HCT116 (cell line): ENCODE measurements around the gene SLC39A1. TPM values are rescaled to one million over a fixed set of nuclear protein-coding genes. Genes with fewer than 3 reads are reported as not detected.

Experiments
- ATAC-seq: fragments of 200-7000 bp; cut with Tn5 transposase; 2 replicates; pipeline ENCODE4 v1.9.1; 2020; ENCODE audit warnings: mild to moderate bottlenecking, moderate library complexity
- BruUV-seq: library from RNA; stranded (reverse); fragments of 400-500 nt; replicated peaks from 2 replicates; lab custom pipeline; 2021; lab: Mats Ljungman, UMichigan
- CTCF ChIA-PET: fragments of 300-600 bp; sonication (Branson Sonifier 250); formaldehyde crosslinking; loops from one replicate; lab custom pipeline; 2021; ENCODE audit warnings: antibody characterized with exemption; lab: Charles Lee
- POLR2A ChIA-PET: fragments of 300-600, 350-600 bp; sonication (Branson Sonifier 250); formaldehyde crosslinking; loops from one replicate; lab custom pipeline; 2021; ENCODE audit warnings: antibody characterized with exemption; lab: Charles Lee
- RAD21 ChIA-PET, 2 experiments: fragments of 300-600 bp; sonication (Branson Sonifier 250); formaldehyde crosslinking; loops; one replicate each; lab custom pipeline; 2023; ENCODE audit warnings: low total read pairs in 2 of 2; ENCODE audit not compliant: uncharacterized antibody in 2 of 2, unreplicated experiment in 2 of 2, low non-redundant PET in 1 of 2; lab: Charles Lee
- DNase-seq: peaks from one replicate; pipeline ENCODE4 v3.0.0-alpha.2; 2010; ENCODE audit warnings: low read depth, low spot score
- H2AFZ ChIP-seq: fragments of 200-600 bp; shearing (Covaris generic), sonication (generic); 2 replicates; pipeline ENCODE4 v1.6.1; 2017; ENCODE audit warnings: low read depth, mixed run types, mixed read lengths, antibody characterized with exemption, low read length; ENCODE audit not compliant: poor library complexity, severe bottlenecking
- H3K27ac ChIP-seq: 2 replicates; pipeline ENCODE4 v1.5.1; 2012; ENCODE audit warnings: low read depth, low read length
- H3K27me3 ChIP-seq: fragments of 200-600 bp; sonication (generic); 2 replicates; pipeline ENCODE4 v1.6.1; 2016; ENCODE audit warnings: mixed run types, low read length, mixed read lengths; ENCODE audit not compliant: insufficient read depth
- H3K36me3 ChIP-seq, 2 experiments: fragments of 200-500 bp in 1 of 2; fragments of 200-600 bp in 1 of 2; sonication (Bioruptor generic) in 1 of 2; sonication (generic) in 1 of 2; 2 replicates each; pipeline versions ENCODE4 v1.5.1 to v1.6.1; 2014 to 2016; ENCODE audit warnings: low read length in 2 of 2, inconsistent platforms in 1 of 2, mixed read lengths in 1 of 2, mixed run types in 1 of 2; ENCODE audit not compliant: insufficient read depth in 2 of 2, control insufficient read depth in 1 of 2
- H3K4me1 ChIP-seq, 2 experiments: fragments of 200-600 bp in 1 of 2; sonication (generic) in 1 of 2; 2 replicates each; pipeline versions ENCODE4 v1.5.1 to v1.6.1; 2012 to 2017; ENCODE audit warnings: low read length in 2 of 2, inconsistent platforms in 1 of 2, mild to moderate bottlenecking in 1 of 2, mixed read lengths in 1 of 2, mixed run types in 1 of 2, moderate library complexity in 1 of 2; ENCODE audit not compliant: insufficient read depth in 2 of 2, control insufficient read depth in 1 of 2
- H3K4me2 ChIP-seq: fragments of 200-600 bp; sonication (generic); 2 replicates; pipeline ENCODE4 v1.6.1; 2017; ENCODE audit warnings: mixed run types, low read length, mixed read lengths
- H3K4me3 ChIP-seq, 2 experiments: fragments of 200-600 bp in 1 of 2; sonication (generic) in 1 of 2; replicated peaks in 1 of 2; 2 replicates each; pipeline ENCODE4 v1.5.1; 2011 to 2016; ENCODE audit warnings: low read length in 2 of 2, control low read depth in 1 of 2, low read depth in 1 of 2, mild to moderate bottlenecking in 1 of 2, mixed read lengths in 1 of 2, mixed run types in 1 of 2
- H3K79me2 ChIP-seq: fragments of 200-600 bp; sonication (generic); 2 replicates; pipeline ENCODE4 v1.6.1; 2017; ENCODE audit warnings: mild to moderate bottlenecking, mixed run types, low read length, moderate library complexity, mixed read lengths; ENCODE audit not compliant: insufficient read depth
- H3K9ac ChIP-seq: fragments of 200-600 bp; sonication (generic); 2 replicates; pipeline ENCODE4 v1.6.1; 2016; ENCODE audit warnings: low read length, mixed read lengths
- H3K9me2 ChIP-seq: fragments of 200-600 bp; sonication (generic), shearing (Covaris generic); 2 replicates; pipeline ENCODE4 v1.6.1; 2017; ENCODE audit warnings: mixed run types, mild to moderate bottlenecking, moderate library complexity; ENCODE audit not compliant: insufficient read depth
- H3K9me3 ChIP-seq, 2 experiments: fragments of 200-500 bp in 1 of 2; fragments of 200-600 bp in 1 of 2; sonication (Bioruptor generic) in 1 of 2; sonication (generic) in 1 of 2; 2 replicates each; pipeline ENCODE4 v1.6.1; 2014 to 2017; ENCODE audit warnings: low read length in 2 of 2, mixed read lengths in 2 of 2, inconsistent platforms in 1 of 2, low read depth in 1 of 2, mild to moderate bottlenecking in 1 of 2, mixed run types in 1 of 2, moderate library complexity in 1 of 2; ENCODE audit not compliant: control insufficient read depth in 1 of 2, insufficient read depth in 1 of 2
- H4K20me1 ChIP-seq: fragments of 200-600 bp; sonication (generic), shearing (Covaris generic); 2 replicates; pipeline ENCODE4 v1.6.1; 2017; ENCODE audit warnings: mixed run types, mild to moderate bottlenecking, moderate library complexity; ENCODE audit not compliant: insufficient read depth
- ATF3 ChIP-seq: IDR thresholded peaks from 2 replicates; pipeline ENCODE4 v1.6.1; 2012
- CBX3 ChIP-seq: IDR thresholded peaks from 2 replicates; pipeline ENCODE4 v1.6.1; 2012; ENCODE audit warnings: low read depth
- CEBPB ChIP-seq: IDR thresholded peaks from 2 replicates; pipeline ENCODE4 v1.6.1; 2012; ENCODE audit warnings: low read depth
- CTCF ChIP-seq, 3 experiments: fragments of 200-600 bp in 1 of 3; sonication (generic) in 1 of 3; IDR thresholded peaks in 2 of 3; conservative IDR thresholded peaks in 1 of 3; 2 replicates each; pipeline ENCODE4 v1.5.1; 2012 to 2017; ENCODE audit warnings: low read depth in 2 of 3, low read length in 2 of 3, antibody characterized with exemption in 1 of 3, borderline replicate concordance in 1 of 3, control low read depth in 1 of 3, mild to moderate bottlenecking in 1 of 3, mixed read lengths in 1 of 3, mixed run types in 1 of 3, moderate library complexity in 1 of 3; ENCODE audit not compliant: insufficient read depth in 1 of 3
- EZH2 ChIP-seq: fragments of 200-600 bp; sonication (generic); IDR thresholded peaks from 2 replicates; pipeline ENCODE4 v1.6.1; 2017; ENCODE audit warnings: antibody characterized with exemption, mixed run types
- EZH2phosphoT487 ChIP-seq: fragments of 200-600 bp; IDR thresholded peaks from 2 replicates; pipeline ENCODE4 v1.6.1; 2018; ENCODE audit warnings: antibody characterized with exemption, borderline replicate concordance
- FOSL1 ChIP-seq: IDR thresholded peaks from 2 replicates; pipeline ENCODE4 v1.6.1; 2012; ENCODE audit warnings: low read depth
- JUND ChIP-seq: IDR thresholded peaks from 2 replicates; pipeline ENCODE4 v1.6.1; 2012
- MAX ChIP-seq: IDR thresholded peaks from 2 replicates; pipeline ENCODE4 v1.6.1; 2012
- POLR2AphosphoS5 ChIP-seq: IDR thresholded peaks from 2 replicates; pipeline ENCODE4 v1.6.1; 2011; ENCODE audit warnings: mild to moderate bottlenecking, low read depth, low read length, moderate library complexity
- RAD21 ChIP-seq: IDR thresholded peaks from 2 replicates; pipeline ENCODE4 v1.6.1; 2012; ENCODE audit warnings: low read depth, mild to moderate bottlenecking
- REST ChIP-seq: IDR thresholded peaks from 2 replicates; pipeline ENCODE4 v1.6.1; 2012; ENCODE audit warnings: low read depth
- SIN3A ChIP-seq: IDR thresholded peaks from 2 replicates; pipeline ENCODE4 v1.6.1; 2012; ENCODE audit warnings: low read depth
- SP1 ChIP-seq: IDR thresholded peaks from 2 replicates; pipeline ENCODE4 v1.6.1; 2012; ENCODE audit warnings: low read depth
- ZBTB33 ChIP-seq: IDR thresholded peaks from 2 replicates; pipeline ENCODE4 v1.6.1; 2011; ENCODE audit warnings: mild to moderate bottlenecking, low read length, moderate library complexity; ENCODE audit not compliant: insufficient replicate concordance; ENCODE audit errors: extremely low read depth
- ZFX ChIP-seq: fragments of 450-650 bp; IDR thresholded peaks from 2 replicates; pipeline ENCODE4 v1.6.1; 2017
- intact Hi-C: fragments of 100-400 bp; cut with micrococcal nuclease; formaldehyde crosslinking; loops from 2 replicates; pipeline ENCODE4 v1.10.0; 2022
- total RNA-seq: library from RNA; stranded (reverse); gene quantifications from one replicate; pipeline ENCODE4 v1.2.1, GENCODE V29; 2021; ENCODE audit not compliant: unreplicated experiment

SLC39A1 gene
- total RNA-seq, 1 experiment from 2014 or later = 51.5 TPM

GRCh38 chr1:153970346-153970745, 7.0 kb upstream of the SLC39A1 start (continued):
- TF ChIP-seq CBX3 = no peak

- H3K9me2 ChIP-seq = no peaks in the 10 kb centered on the region
- H3K4me2 ChIP-seq = peak overlapping the region; percentile 97; the same call in 1 of the 2 replicates
- H3K79me2 ChIP-seq = peaks cover 8% of the 10 kb centered on the region; the same call in 1 of the 2 replicates
- ChIA-PET RAD21 (no interaction called here), CTCF (interaction anchor here (1.1 kb wide), 1 partner anchor 9 kb away, joined by 3 read pairs; the partner anchor contains the start of gene JTB), POLR2A (interaction anchor here (2.1 kb wide), 1 partner anchor 18 kb away, joined by 10 read pairs; the partner anchor contains the start of gene RAB13)
- H3K4me3 ChIP-seq = no peak overlapping the region
- H3K36me3 ChIP-seq = peaks cover under 1 to 5% of the 10 kb centered on the region in 2 experiments; a peak in 2 of 4 replicates
- no peaks in the 10 kb centered on the region for H3K9me3 ChIP-seq
- ATAC-seq = no peak
- H2AFZ ChIP-seq = no peak overlapping the region
- TF ChIP-seq CBX3 (no peak), MAX (no peak), POLR2AphosphoS5 (no peak), FOSL1 (no peak), SIN3A (no peak), EZH2 (no peak), SP1 (no peak), EZH2phosphoT487 (no peak), CTCF (IDR thresholded peaks at IDR 0.05 in 2 of 3, conservative IDR thresholded peaks at IDR 0.05 in 1 of 3; ENCODE audit: borderline replicate concordance in 1 of 3, insufficient read depth in 1 of 3, low read depth in 2 of 3, low read length in 2 of 3) (no peak), JUND (no peak), ATF3 (no peak), ZFX (no peak), REST (no peak), RAD21 (no peak), CEBPB (no peak), ZBTB33 (no peak)
- no peaks in the 10 kb centered on the region for H3K27me3 ChIP-seq
- no peak for DNase-seq
- peaks cover 18 to 39% of the 10 kb centered on the region in 2 experiments for H3K4me1 ChIP-seq
- H3K9ac ChIP-seq = no peak overlapping the region
- intact Hi-C loops = loop anchor here (5.0 kb wide), 1 partner anchor 172 kb away; no protein-coding TSS in a partner anchor
- no peak overlapping the region; the same call in 1 of the 2 replicates for H3K27ac ChIP-seq
- H4K20me1 ChIP-seq = no peaks in the 10 kb centered on the region
- no TSS peak for BruUV-seq
These were observed 5.6 kb upstream of the SLC39A1 start for GRCh38 chr1:153968972-153969371.
